HepG2 (cell line): Measurements from ENCODE around the gene BIRC2.

ENCODE experiments used
- EED ChIP-seq: sonication (generic); formaldehyde crosslinking; IDR thresholded peaks from 2 replicates; pipeline ENCODE4 v1.5.0; 2020; ENCODE audit warnings: mild to moderate bottlenecking, missing genetic modification reagents
- MAX ChIP-seq: IDR thresholded peaks from 2 replicates; pipeline ENCODE4 v1.6.1; 2012; ENCODE audit warnings: inconsistent platforms
- MYC ChIP-seq: sonication (generic); formaldehyde crosslinking; IDR thresholded peaks from 2 replicates; pipeline ENCODE4 v1.9.0; 2021; ENCODE audit warnings: missing genetic modification reagents, borderline replicate concordance
- RBM22 ChIP-seq: fragments of 200-400 bp; formaldehyde crosslinking; optimal IDR thresholded peaks from 2 replicates; pipeline ENCODE3; 2017; ENCODE audit warnings: mild to moderate bottlenecking, low read length, moderate library complexity
- SNAI1 ChIP-seq: sonication (generic); formaldehyde crosslinking; IDR thresholded peaks from 2 replicates; pipeline ENCODE4 v1.5.0; 2020; ENCODE audit warnings: mild to moderate bottlenecking, missing genetic modification reagents, borderline replicate concordance
- ZBTB7A ChIP-seq: sonication (generic); formaldehyde crosslinking; IDR thresholded peaks from 2 replicates; pipeline ENCODE4 v1.8.0; 2022; ENCODE audit warnings: mild to moderate bottlenecking, missing genetic modification reagents
- ZNF275 ChIP-seq: sonication (generic); formaldehyde crosslinking; IDR thresholded peaks from 2 replicates; pipeline ENCODE4 v1.8.0; 2022; ENCODE audit warnings: missing genetic modification reagents, mild to moderate bottlenecking, inconsistent platforms, borderline replicate concordance
- ZNF891 ChIP-seq: sonication (generic); formaldehyde crosslinking; IDR thresholded peaks from 2 replicates; pipeline ENCODE4 v1.5.0; 2020; ENCODE audit warnings: mild to moderate bottlenecking, missing genetic modification reagents

- TF ChIP-seq SNAI1 (CRISPR knock-in tag) (no peak), MAX (no peak), ZBTB7A (CRISPR knock-in tag) (no peak), EED (no peak), RBM22 (no peak), ZNF275 (CRISPR knock-in tag) (no peak), ZNF891 (CRISPR knock-in tag) (no peak), MYC (no peak)
These were observed 37.5 kb downstream of the BIRC2 start for GRCh38 chr11:102384419-102385079.
